ENCODE measurements around the gene AKR1B15. TPM values are rescaled to one million over a fixed set of nuclear protein-coding genes. Genes with fewer than 3 reads are reported as not detected.

AKR1B15 gene
- total and polyA plus RNA-seq, 2 donors (not counting 3 experiments of a cell fraction or from before 2014, with no cell fraction given): not detected

- no peak overlapping the region for H2AFZ ChIP-seq (ENCODE audit: low read depth, low read length)
- CTCF ChIA-PET: interaction anchor here (1.1 to 3.5 kb wide), 2 partner anchors 14 to 100 kb away, joined by 4 to 16 read pairs; no protein-coding TSS in a partner anchor
- no peak overlapping the region for H3K27ac ChIP-seq (ENCODE audit: insufficient read depth, low read depth, low read length)
- intact Hi-C loops (cut with micrococcal nuclease): no loop called here
- H3K9me3 ChIP-seq (replicated peaks; ENCODE audit: control insufficient read depth, insufficient read depth, low read length): no peaks in the 10 kb centered on the region
- H3K9me1 ChIP-seq (replicated peaks; ENCODE audit: control insufficient read depth, extremely low read depth, insufficient read depth, low read length): no peaks in the 10 kb centered on the region
- DNase-seq (ENCODE audit: low read depth, low spot score) (no peak), FAIRE-seq (no peak)
- no peaks in the 10 kb centered on the region for H3K79me2 ChIP-seq (ENCODE audit: control insufficient read depth, insufficient read depth, low read length)
- H3K27me3 ChIP-seq (ENCODE audit: control insufficient read depth in 2 of 2, insufficient read depth in 2 of 2, low read length in 2 of 2): peaks cover 4 to 12% of the 10 kb centered on the region in 2 experiments
- H3K9ac ChIP-seq (replicated peaks; ENCODE audit: extremely low read depth, insufficient read depth, low read length): no peak overlapping the region
- no peaks in the 10 kb centered on the region for H3K4me1 ChIP-seq (ENCODE audit: control insufficient read depth, extremely low read depth, insufficient read depth, low read length)
- dilution Hi-C loops (cut with MboI; ENCODE audit: extremely low pct_ligation_motif_present, low sequenced_read_pairs): no loop called here
- H3K36me3 ChIP-seq (ENCODE audit: control insufficient read depth in 2 of 2, extremely low read depth in 1 of 2, insufficient read depth in 2 of 2, low read length in 2 of 2): no peaks in the 10 kb centered on the region
- H3K4me3 ChIP-seq (replicated peaks in 1 of 3; ENCODE audit: insufficient read depth in 1 of 3, low read depth in 1 of 3, low read length in 3 of 3): no peak overlapping the region
- POLR2A ChIA-PET: no interaction called here
- no TSS peak for BruUV-seq (replicated peaks)
- no peaks in the 10 kb centered on the region for H4K20me1 ChIP-seq (replicated peaks; ENCODE audit: control insufficient read depth, extremely low read depth, insufficient read depth, low read length)
- no peak overlapping the region for H3K4me2 ChIP-seq (ENCODE audit: insufficient read depth, low read length)
- TF ChIP-seq GATA2 (IDR thresholded peaks at IDR 0.05; ENCODE audit: insufficient read depth, insufficient read length, low read depth, low read length) (no peak), EZH2 (IDR thresholded peaks at IDR 0.05; ENCODE audit: borderline replicate concordance, low read depth, low read length, severe bottlenecking) (no peak), CTCF (IDR thresholded peaks at IDR 0.05; ENCODE audit: extremely low read depth in 1 of 2, insufficient read depth in 1 of 2, low read depth in 1 of 2, low read length in 2 of 2) (no peak), MAX (IDR thresholded peaks at IDR 0.05; ENCODE audit: insufficient read depth, insufficient read length) (no peak), POLR2AphosphoS5 (IDR thresholded peaks at IDR 0.05; ENCODE audit: insufficient read depth, low read depth, low read length) (no peak), JUN (IDR thresholded peaks at IDR 0.05; ENCODE audit: borderline replicate concordance, insufficient read depth, insufficient read length, low read depth) (no peak), POLR2A (IDR thresholded peaks at IDR 0.05; ENCODE audit: low read depth, low read length) (no peak), MYC (IDR thresholded peaks at IDR 0.05; ENCODE audit: low read depth, low read length) (no peak), FOS (IDR thresholded peaks at IDR 0.05; ENCODE audit: borderline replicate concordance, insufficient read depth, low read length) (no peak)
Observed at GRCh38 chr7:134532954-134533218, 16.0 kb upstream of the AKR1B15 start.
